Raji (cell line): ENCODE data around the gene PATJ.

Source experiments
- POLR2A ChIP-seq: IDR thresholded peaks from 2 replicates; pipeline ENCODE4 v1.6.1; 2011; ENCODE audit warnings: low read depth, low read length, control low read depth; ENCODE audit not compliant: insufficient read depth

Gene PATJ

GRCh38 chr1:61910035-61910434 lies 167.8 kb downstream of the PATJ start:
- TF ChIP-seq POLR2A, result no peak

DNA sequence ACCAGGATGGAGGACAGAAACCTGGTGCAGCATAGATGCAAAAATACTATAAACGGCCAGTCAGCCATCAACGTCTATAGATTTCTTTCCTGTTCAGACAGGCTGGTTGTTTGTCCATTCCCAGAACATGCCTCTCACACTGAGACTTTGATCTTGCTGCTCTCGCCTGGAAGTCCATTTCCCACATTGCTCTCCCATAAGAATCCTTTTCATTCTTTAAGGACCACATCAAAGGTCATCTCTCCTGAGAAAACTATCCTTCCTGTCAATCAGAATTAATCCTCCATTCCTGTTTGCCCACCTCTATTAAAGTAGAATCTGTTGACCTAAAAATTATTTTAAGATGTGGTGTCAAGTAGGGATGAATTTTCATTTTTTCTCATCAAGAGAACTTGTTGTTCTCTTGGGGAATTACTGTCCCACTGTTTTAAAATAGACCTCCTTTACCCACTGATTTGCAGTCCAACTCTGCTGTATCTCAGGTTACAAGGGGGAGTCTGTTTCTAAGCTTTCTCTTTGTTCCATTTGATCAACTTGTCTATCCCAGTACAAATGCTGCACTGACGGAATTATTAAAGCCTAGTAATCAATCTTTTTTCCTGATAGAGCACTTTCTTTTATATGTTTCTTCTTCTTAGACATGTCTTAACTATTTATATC lies 172.7 kb downstream of the PATJ start:
- no peak for TF ChIP-seq POLR2A

DNA sequence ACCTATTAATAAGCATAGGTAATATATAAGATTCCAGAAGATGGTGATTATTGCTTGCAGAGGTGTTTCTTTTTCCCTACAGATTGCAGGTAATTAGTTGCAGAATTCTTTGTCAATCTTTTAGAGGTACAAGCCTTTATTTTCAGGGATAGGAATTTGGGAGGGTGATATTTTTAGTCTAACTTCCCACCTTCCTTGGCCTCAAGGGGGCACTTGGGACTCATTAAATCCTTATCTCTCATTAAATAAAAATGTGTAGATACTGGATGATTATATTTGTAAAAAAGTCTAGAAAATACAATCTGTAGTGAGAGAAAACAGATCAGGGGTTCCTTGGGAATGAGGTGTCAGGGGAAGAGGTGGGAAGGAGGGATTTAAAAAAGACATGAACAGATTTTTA lies 179.2 kb downstream of the PATJ start:
- no peak for TF ChIP-seq POLR2A

GRCh38 chr1:61922950-61923480 lies 180.7 kb downstream of the PATJ start:
- no peak for TF ChIP-seq POLR2A

DNA sequence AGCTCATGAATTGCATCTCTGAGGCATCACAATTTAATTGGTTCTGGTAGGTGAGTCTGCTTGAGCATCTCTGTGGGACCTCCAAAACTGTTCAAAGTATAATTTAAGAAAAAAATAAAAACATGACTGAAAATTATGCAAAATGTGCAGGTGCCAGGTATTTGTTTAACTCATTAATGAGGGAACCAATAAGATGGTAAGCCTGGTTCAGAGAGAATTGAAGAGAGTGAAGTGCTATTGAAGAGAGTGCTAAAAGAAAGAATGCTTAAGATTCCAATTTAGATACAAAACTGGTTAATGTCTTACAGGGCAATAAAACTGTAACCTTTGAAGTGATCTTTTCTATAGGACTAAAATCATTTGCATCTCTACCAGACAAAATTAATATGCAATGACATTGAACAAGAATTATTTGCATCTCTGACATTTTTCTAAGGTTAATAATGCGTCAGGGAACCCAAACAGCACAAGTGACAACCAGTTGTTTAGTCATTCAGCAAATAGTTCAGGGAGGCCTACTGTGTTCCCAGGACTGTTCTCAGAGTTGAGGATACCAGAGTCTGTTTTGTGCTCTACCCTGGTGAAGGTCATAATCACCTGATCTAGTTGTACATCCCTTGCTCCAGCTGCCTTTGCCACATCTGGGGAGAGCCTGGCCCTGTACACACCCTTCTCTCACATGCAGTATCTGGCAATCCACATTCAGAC lies 183.5 kb downstream of the PATJ start:
- no peak for TF ChIP-seq POLR2A

DNA sequence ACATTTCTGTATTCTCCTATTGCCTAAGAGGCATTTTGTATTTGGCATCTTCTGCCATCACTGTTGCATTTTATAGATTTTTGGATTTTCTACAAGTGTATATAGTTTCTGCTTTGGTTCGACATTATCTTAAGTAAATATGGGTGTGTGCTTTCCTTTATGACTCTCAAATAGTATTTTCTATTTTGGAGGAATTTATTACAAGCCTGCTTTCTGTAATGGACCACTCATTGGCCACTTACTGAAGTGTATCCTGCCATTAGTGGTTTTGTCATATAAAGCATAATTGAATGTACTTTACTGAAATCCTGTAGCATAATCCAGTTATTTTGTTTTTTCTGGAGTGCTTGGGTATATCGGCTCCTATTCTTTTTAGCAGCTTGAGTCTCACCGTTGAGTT lies 184.3 kb downstream of the PATJ start:
- TF ChIP-seq POLR2A, result no peak

- no peak for TF ChIP-seq POLR2A
Measured at GRCh38 chr1:61930116-61930645, 187.9 kb downstream of the PATJ start.

- no peak for TF ChIP-seq POLR2A
Measured at GRCh38 chr1:61931587-61932279, 189.5 kb downstream of the PATJ start.

- no peak for TF ChIP-seq POLR2A
Measured at GRCh38 chr1:61935516-61935915, 193.2 kb downstream of the PATJ start.

DNA sequence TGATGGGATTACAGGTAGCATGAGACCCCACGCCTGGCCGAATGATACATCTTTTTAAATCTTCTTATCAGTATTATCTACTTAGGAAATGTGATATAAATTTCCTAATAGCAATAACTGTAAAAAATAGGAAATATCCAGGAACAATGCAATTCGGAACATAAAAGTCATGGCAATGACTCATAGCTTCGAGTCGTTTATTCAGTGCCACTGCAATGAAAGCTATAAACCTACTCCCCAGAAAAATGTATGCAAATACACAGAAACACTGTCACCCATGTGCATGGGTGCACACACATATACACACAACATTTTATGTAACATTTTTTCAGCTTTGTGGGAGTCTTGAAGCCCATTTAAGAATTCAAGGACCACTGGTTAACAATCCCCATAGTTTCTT lies 194.6 kb downstream of the PATJ start:
- no peak for TF ChIP-seq POLR2A

GRCh38 chr1:61941794-61942193 lies 199.5 kb downstream of the PATJ start:
- no peak for TF ChIP-seq POLR2A

GRCh38 chr1:61942856-61943255 lies 200.6 kb downstream of the PATJ start:
- no peak for TF ChIP-seq POLR2A

DNA sequence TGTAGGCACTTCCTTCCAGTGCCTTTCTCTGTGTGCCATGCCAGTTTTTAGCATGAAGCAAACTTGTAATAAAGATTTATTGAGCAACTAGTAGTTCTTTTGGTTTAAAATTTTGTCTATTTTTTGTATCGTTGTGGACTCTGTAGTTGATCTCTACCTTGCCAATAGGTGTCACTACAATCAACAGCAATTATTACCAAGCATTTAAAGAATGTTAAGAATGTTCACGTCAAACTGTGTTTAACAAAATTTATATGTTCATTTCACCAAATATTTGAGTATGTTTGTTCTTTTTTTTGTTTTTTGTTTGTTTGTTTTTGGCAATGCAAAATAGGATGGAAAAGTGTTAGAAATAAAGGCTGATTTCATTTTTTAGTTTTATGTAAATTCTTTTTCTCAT lies 208.1 kb downstream of the PATJ start:
- TF ChIP-seq POLR2A, result no peak

GRCh38 chr1:61951731-61952580 lies 209.7 kb downstream of the PATJ start:
- no peak for TF ChIP-seq POLR2A

DNA sequence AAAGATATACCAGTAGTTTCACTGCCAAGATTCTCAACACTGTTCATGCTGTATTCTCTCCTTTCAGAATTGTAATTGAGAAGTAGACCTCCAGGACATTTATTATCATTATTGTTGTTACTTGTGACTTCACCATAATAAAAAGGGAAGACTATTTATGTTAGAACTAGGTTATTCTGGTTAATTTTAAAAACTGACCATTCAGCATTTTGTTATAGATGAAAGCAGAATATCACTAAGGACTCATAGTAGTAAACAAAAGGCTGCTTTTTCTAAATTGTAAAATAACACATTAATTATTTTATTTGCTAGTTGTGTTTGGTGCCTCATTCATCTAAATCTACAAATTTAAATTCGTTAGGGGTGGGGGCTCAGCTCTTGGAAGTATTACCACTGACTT lies 210.4 kb downstream of the PATJ start:
- TF ChIP-seq POLR2A, result no peak

DNA sequence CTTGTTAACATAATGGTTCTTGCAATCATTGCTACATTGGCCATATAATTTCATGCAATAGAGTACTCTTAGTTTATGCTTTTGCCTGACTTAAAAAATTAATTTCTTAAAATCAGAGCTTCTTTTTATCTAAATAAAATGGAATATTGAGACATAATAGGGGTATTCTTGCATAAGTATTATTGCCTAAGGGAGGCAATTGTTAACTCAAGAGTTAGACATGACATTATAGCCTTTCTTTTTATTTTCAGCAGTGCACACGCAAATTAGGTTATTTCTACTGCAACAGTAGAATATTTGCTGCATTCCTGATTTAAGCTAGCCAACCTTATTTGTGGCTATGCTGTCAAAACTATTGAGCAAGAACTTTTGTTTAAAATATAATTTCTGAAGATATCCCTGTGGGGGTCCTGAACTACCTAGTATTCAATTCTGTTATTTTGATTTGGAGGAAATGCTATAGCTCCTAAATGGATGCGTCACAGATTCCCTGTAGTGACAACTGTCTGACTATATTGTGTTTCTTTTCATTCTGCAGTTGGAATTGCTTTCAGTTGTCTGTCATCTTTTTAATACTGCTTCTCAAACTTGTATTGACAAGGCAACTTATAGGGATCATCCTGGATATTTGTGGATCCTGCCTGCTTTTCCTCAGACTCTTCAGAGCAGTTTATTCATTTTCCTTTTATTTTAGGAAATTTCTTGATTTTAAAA lies 211.0 kb downstream of the PATJ start:
- TF ChIP-seq POLR2A, result no peak
